ENCODE data around the gene TBC1D22A.

TBC1D22A gene

DNA sequence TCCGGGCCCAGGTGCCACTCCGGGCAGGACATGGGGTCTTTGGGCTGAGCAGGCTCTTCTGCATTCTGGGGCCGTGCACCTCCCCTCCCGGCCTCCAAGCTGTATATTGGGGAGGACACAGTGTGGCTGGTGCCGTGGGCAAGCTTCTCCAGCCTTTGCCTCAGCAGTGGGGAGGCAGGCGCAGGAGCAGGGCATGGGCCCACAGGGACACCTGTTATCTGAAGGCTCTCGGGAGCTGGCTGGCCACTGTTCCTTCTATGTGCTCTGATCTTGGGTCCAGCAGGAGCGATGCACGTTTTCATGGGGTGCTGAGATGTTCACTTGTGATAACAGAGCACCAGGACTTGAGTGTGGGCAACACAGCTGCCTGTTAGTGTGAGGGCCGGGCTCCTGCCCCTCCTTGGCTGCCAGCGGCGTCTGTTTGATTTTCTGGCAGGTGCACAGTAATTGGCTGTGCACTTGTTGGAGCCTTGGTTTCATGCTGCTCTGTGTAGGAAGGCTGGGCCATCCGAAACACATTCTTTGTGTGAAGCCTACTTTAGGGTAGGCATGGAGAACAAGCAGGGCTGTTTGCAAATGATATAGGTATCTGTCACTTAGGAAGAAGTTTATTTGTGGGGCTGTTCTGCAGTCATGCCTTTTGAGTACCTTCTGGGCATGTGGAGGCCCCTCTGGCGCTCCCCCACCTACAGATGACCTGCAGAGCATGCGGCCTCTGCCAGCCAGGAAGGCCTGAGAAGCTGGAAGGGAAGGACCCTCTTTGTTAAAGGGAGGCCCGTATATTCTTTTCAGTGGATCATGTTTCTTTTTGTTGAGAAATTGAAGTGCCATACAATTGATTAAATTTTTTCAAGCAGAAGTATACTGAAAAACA is 201.5 kb downstream of the TBC1D22A start:
- intact Hi-C loops (cut with DNase I): no loop called here
- DNase-seq: no peak

DNA sequence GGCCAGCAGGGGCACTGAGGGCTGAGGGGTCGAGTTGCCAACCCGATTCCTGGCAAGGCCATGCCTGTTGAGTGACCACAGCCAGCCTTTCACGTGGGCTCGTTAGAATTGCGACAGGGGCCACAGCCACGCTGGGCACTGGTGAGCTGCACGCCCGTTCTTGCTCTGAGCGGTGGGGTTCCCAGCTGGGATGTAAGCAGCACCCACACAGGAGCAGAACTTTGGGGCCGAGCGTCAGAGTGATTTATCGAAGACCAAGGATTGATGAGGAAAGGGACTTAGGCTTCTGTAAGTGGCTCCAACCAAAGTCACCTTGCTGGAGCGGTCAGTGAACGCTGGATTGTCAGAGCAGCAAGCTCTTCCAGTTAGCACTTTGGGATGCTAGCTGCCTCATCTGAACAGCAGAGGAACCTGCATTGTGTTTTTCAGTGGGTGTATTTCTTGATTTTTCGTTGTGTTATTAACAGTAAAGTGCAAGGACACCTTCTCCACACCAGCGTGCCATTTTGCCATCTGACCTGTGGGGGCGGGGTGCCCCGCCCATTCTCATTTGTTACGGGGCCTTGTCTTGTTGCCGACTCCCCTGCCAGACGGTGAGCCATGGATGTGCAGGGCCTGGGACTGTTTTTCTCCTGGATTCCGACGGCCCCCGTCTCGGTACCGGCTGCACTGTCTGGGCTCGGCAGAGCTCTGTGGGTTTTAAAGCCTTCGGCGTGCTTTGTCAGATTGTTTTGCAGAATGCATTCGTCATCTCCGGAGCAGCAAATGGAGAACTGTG is 202.5 kb downstream of the TBC1D22A start:
- intact Hi-C loops (cut with DNase I): no loop called here
- DNase-seq: no peak

DNA sequence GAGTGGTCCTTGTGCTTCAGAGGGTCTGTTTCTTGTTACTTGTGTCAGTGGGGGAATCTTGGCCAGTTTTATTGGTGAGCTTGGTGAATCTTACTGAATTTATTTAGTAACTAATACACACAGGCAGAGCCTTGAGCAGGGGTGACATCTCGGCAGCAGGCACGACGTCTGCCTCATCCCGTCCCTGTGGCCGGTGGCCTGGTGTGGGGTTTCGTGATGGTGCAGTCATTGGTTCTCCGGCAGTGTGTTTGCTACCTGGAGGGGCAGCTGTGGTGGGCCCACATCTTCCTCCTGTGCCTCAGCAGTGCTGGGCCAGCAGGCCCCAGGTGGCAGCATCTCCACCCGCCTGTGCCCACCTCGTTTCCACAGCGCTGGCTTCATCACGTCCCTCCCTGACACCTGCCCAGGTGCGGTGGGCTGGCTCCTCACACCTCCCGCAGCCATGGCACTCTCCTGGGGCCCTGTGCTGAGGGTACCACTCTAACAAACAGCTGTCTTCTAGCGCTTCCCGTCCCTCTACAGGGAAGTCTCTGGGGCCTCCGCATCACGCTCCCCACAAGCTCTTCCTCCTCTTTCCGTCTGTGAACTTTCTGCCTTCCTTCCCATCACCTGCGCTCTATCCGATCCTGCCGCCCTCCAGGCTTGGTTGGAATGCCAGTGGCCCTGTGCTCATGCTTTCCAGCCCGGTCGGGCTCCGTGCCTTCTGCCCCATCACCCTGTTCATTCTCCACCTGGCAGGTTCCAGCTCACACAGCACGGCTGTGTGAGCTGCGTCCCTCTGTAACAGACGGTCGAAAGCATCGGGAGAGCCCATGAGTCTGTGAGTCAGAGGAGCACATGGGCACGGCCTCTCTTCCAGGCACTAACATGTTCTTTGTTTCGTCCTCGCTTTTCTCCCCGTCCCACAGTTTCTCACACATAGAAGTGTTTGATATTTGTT is 203.4 kb downstream of the TBC1D22A start:
- peak in 7 of 42 donors; percentile 16 to 57 (median 32) for DNase-seq
- intact Hi-C loops (cut with DNase I): no loop called here

DNA sequence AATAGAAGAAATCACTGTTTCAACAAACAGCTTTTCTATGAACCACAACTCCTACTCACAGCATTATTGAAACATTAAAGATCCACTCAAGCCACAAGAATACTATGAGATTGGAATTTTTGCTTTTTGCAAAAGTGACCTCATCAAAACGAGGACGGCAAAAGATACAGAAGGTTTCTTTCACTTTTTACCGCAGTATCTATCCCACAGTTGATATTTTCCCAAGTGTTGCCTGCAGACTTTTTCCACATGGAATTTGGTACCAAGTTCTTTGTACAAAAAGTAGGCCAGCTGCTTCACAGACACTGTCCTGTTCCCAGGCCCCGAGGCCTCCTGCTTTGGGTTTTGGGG is 204.0 kb downstream of the TBC1D22A start:
- DNase-seq: no peak

DNA sequence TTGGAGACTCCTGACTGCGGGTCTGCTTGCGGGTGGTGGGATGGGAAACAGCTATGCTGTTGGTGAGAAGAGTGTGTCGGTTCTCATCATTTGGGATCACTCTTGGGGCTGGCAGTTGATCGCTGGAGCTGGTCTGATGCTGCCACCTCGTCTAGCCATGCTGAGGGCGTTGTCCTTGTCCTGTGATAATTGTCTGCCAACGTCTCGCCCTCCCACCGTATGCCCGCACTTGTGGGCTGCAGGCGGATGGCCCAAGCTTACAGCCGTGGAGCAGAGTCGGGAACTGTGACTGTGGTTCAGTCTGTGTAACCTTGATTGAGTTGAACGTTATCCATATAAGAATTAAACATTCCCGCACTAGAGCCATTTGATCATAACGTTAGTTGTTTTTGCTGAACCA is 204.4 kb downstream of the TBC1D22A start:
- no peak for DNase-seq
- intact Hi-C loops (cut with DNase I): no loop called here

More for the DNA sequence above, 204.0 kb downstream of the TBC1D22A start:
- intact Hi-C loops (cut with DNase I): no loop called here

DNA sequence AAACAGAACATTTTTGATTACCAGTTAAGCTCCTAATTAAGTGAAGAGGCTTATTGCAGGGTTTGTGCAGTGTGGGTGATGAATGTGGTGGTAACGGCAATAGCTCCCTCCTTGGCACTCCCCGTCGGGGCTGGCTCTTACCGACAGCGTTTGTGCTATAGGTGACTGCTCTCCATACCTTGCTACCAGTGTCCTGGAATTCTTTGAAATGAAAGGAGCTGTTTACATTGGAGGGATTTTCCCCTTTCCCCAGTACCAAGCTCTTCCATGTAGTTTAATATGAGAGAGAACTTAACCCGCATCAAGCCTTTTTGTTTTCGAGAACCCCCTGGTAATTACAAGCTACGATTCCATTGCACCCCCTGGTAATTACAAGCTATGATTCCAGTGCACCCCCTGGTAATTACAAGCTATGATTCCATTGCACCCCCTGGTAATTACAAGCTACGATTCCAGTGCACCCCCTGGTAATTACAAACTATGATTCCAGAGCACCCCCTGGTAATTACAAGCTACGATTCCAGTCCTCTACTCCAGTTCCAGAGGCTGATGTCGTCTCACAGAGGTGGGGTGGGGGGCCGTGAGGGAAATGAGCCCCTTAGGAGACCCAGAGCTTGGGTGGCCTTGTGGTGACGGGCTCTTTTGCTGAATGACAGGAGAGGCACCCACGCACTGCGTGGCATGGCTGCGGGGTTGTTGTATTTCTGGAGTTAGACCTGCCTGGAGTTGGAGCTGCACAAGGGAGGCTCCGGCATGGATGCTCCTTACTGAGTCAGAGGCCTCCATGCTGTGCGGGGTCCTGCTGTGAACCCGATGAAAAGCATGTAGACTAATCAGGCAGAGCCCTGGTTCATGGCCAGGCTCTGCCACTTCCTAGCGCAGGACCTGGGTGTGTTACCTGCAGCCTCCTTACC is 205.3 kb downstream of the TBC1D22A start:
- intact Hi-C loops (cut with DNase I): no loop called here

DNA sequence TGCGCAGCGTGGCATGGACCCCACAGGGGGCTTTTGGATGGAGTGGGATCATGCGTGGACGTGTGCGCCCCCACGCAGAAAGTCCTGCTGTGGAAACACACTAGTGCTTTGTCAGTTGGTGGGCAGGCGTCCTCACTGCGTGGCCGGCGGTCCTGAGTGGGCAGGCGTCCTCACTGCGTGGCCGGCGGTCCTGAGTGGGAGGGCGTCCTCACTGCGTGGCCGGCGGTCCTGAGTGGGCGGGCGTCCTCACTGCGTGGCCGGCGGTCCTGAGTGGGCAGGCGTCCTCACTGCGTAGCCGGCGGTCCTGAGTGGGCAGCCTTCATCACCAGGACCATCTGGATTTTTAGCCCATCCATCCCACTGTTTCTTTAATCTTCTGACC is 205.9 kb downstream of the TBC1D22A start:
- intact Hi-C loops (cut with DNase I): no loop called here
- no peak for DNase-seq

More for the DNA sequence above, 205.3 kb downstream of the TBC1D22A start:
- DNase-seq: no peak

DNA sequence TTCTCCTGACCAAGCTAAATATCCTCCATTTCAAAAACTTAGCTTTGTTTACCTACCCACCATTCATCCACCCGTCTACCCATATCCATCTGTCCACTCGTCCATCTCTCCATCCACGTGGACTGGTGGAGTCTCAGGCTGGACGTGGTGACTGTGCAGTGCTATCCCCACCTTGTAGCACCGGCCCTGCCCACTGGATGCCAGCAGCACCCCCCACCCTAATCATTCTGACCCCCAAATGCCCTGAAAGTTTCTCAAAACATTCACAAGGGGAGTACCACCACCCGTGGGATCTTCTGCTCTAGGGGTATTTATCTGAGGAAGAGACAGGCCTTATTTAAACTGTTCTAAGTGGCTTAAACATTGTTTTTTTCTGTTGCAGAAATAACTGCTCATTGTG is 206.4 kb downstream of the TBC1D22A start:
- intact Hi-C loops (cut with DNase I): no loop called here
- DNase-seq: no peak

DNA sequence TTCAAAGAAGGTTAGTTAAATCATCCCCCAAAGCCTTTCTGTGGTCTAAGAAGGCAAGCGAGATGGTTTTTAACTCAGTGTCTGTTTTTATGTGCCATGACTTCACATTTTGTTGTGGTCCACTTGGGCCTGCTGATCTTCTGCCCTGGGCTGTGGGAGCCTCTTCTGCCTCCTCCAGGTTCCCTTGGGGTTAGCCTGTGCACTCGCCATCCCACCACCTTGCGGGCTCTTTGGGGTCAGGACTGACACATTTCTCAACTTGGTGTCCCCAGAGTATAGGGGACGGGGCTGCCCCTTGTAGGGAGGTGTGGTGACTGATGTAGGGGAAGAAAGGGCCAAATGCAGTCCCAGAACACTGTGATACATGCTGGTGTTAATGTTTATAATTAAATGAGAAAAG is 207.0 kb downstream of the TBC1D22A start:
- no peak for DNase-seq
- intact Hi-C loops (cut with DNase I): no loop called here

DNA sequence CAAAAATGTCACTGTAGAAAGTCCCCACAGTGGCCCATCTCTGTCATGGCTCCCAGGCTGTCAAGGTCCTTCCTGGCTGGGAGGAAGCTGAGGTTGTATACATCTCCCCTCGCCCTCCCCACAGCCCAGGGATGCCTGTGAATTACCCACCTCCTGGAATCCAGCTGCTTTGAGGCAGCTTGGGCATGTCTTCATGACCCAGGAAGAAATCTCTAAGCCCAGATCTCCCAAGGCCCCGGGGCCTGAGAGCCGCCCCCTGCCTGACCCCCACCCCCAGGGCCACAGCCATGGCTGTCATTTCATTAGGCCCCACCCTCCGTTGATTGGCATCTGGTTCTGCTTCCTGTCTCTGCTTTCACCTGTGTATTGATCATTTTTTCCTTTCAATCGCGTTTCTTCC is 207.5 kb downstream of the TBC1D22A start:
- no peak for DNase-seq
- intact Hi-C loops (cut with DNase I): no loop called here

DNA sequence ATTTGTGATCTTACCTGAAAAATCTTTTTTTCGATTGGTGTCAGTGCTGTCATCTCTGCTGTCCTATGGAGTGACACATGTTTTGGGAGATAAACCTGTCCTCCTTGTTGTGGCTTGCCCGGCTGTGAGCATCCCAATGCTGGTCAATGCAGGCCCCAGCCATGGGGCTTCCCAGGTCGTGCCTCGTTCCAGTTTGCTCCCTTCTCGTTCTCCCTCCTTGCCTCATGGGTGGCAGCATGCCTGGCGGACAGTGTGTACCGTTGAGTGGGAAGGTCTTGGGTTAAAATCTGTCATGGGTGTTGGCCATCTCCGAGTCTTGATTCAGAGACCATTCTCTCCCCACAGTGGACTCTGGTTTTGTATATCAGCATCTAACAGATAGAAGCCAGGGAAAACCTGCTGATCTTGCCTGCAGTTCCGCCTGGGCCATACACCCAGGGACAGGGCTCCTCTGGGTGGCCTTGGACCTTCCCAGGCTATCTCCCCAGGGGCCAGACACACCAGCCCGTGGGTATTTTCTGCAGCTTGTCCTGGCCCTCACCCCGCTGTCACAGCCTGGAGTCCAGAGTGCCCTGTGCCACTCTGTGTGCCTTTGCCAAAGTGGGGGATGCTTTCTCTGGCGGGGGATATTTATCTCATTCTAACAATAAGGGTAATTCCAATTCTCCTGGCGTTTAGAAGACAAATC is 208.1 kb downstream of the TBC1D22A start:
- DNase-seq: peak in 1 of 42 donors; percentile 14
- intact Hi-C loops (cut with DNase I): no loop called here

DNA sequence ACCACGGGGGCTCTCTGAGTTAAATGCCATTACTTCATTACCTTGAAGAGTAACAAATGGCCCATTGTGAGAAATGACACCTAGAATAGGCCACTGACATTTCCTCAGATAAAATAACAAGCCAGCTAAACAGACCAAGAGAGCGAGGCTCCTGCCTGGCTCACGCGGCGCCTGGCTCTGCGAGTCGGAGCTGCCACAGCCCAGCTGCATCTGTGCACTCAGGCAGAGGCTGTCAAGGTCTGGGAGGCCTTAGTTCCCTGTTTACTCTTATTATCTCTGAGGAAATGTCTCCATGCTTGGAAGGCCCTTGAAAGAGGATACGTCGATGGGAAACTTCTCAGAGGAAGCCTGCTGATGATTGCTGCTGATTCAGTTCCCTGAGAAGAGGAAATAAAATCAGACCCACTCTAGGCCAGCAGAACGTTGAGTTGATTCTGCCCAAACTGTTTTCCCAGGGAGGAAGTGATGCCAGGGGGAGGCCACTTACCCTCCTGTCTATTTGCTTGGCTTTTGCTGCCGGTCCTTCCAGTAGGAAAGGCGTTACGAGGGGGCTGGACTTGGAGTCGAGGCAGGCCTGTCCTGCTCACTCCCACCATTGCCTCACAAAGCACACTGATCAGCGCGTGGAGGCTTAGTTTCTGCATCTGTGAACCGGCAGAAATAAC is 208.8 kb downstream of the TBC1D22A start:
- intact Hi-C loops (cut with DNase I): no loop called here
- DNase-seq: peak in 25 of 42 donors; percentile 19 to 65 (median 40)

DNA sequence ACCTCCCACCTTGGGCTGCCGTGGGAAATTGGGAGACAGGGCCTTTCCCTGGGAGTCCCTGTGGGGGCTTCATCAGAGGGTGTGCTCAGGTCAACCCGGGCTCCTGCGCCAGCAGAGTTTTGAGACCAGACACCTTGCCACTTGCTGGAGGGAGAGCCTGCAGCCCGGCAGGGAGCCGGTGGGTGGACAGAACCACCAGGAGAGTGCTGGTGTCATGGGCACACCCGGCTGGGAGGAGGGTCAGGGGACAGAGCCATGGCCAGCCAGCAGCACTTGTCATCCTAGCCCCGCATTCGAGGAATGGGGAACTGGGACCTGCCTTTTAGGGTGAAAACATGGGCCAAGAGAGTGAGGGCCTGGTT is 209.3 kb downstream of the TBC1D22A start:
- intact Hi-C loops (cut with DNase I): no loop called here

DNA sequence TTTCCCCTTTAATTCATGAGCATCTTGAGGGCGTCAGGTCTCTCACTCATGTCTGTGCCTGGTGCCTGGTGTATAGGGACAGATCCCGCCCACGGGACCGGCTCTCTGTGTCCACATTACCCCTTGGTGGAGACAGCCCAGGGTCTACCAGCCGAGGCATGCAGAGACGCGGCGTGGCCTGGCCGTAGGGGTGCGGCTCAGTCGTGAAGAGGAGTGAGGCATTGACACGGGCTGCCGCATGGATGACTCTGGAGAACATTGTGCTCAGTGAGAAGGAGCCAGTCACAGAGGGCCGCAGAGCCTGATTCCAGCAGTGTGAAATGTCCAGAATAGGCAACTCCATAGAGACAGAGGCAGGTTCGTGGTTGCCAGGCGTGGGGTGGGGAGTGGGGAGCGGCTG is 209.8 kb downstream of the TBC1D22A start:
- DNase-seq: peak in 1 of 42 donors; percentile 28
- intact Hi-C loops (cut with DNase I): no loop called here

More for the DNA sequence above, 209.3 kb downstream of the TBC1D22A start:
- no peak for DNase-seq

DNA sequence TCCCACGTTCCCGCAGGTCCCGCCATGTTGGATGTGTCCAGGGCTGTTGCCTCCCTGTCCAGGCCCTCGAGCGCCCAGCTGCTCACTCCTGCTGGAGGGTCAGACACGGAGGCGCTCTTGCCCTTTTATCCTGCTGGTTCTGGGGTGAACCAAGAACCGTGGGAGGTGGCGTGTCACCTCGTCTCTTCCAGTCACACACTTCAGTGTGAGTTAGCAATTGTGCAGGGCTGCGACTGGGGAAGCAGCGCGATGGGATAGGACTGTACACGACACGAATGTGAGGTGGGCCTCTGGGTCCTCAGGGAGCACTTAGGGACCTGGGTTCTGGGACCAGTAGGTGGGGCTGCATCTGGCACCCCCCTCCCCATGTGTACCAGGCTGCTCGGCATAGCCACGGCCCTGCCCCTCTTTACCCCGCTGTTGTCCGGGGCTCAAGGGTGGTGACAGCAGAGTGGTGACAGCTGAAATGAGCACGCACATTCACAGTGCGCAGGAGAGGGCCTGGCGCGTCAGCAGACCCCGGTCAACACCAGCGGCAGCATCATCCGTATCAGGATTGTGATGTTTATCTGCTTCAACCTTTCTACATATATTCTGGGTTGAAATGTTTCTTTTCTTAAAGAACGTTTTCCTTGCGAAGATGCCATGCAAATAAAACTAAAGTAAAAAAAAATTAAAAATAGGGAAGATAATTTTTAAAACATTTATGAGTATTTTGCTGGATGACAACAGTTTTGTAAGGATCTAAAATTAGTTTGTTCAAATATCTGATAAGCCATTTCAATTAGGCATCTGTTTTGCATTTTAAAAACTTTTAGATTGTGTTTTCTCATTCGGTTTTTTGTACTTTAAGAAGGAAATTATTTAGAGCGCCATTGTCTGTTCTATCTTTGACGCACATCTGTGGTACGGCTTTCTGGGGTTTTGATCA is 210.7 kb downstream of the TBC1D22A start:
- intact Hi-C loops (cut with DNase I): no loop called here
- DNase-seq: peak in 1 of 42 donors; percentile 26

DNA sequence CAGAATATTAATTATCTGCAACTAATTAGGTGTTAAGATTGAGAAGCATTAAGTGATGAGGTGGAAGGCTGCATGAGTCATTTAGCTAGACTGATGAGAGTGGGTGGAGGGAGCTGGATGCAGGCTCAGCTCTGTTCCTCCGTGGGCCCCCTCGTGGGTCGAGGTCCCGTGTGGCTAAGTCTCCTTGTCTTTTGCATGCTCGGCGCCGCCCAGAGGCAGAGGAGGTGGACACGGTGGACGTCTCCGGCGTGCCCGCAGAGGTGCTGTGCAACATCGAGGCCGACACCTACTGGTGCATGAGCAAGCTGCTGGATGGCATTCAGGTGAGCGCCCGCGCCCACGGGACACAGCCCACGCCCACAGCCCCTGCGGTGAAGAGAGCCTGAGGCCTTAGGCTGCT is 211.6 kb downstream of the TBC1D22A start:
- DNase-seq: peak in 16 of 42 donors; percentile 19 to 63 (median 43)
- intact Hi-C loops (cut with DNase I): no loop called here

Measured in head of caudate nucleus (tissue), 42 donors.